BJ (cell line): Measurements from ENCODE around the gene ORM2. TPM values are rescaled to one million over a fixed set of nuclear protein-coding genes. Genes with fewer than 3 reads are reported as not detected.

Source experiments
- CTCF ChIA-PET: fragments of 350-600 bp; formaldehyde crosslinking; extraction: SDS; loops from one replicate; lab custom pipeline; 2021; ENCODE audit warnings: antibody characterized with exemption, inconsistent platforms; lab: Yijun Ruan, JAX
- POLR2A ChIA-PET: fragments of 300-600 bp; sonication (Branson Sonifier 250); formaldehyde crosslinking; extraction: SDS; loops from one replicate; lab custom pipeline; 2021; ENCODE audit warnings: antibody characterized with exemption; lab: Charles Lee
- DNase-seq: peaks from one replicate; pipeline ENCODE4 v3.0.0-alpha.2; 2011; ENCODE audit warnings: low read depth
- H3K27me3 ChIP-seq: 2 replicates; pipeline ENCODE4 v1.6.0; 2011; ENCODE audit warnings: low read length; ENCODE audit not compliant: control insufficient read depth, insufficient read depth
- H3K36me3 ChIP-seq: 2 replicates; pipeline ENCODE4 v1.5.1; 2011; ENCODE audit warnings: low read length; ENCODE audit not compliant: control insufficient read depth, insufficient read depth
- H3K4me3 ChIP-seq: 2 replicates; pipeline ENCODE4 v1.5.1; 2011; ENCODE audit warnings: low read depth, mild to moderate bottlenecking, control low read depth, low read length
- polyA plus RNA-seq: library from polyadenylated mRNA; depleted of rRNA; stranded (reverse); fragments of >200 nt; gene quantifications from 2 replicates; pipeline ENCODE4 v1.2.3, GENCODE V29; 2011
- TF ChIP-seq, protein P1 (sequence below): IDR thresholded peaks from 2 replicates; pipeline ENCODE4 v1.5.1; 2011; ENCODE audit warnings: low read depth, mild to moderate bottlenecking, control low read depth, inconsistent platforms, low read length, moderate library complexity; ENCODE audit not compliant: insufficient read depth

Gene ORM2
- polyA plus RNA-seq, 1 experiment: not detected

DNA sequence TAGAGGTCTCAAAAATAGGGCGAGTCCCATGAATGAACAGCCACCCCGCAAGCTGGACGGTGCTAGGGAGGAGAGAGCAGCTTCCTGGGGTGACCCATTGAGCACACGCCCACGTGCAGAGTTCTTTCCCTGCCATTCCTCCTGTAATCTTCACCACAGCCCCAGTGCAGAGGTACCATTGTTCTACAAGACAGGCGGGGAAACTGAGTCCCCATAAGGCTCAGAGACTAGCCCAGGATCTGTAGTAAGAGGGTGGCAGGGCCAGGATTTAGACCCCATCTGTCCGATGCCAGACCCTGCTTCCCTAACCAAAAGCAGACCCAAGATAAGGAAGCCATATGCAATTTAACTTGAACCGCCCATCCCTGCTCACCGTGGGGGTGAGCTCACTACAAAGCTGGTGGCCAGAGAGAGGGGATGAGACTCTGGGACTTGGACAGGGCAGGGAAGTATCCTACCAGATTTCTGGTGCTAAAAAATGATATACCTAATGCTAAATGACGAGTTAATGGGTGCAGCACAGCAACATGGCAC, 43.5 kb upstream of the ORM2 start:
- no peaks in the 10 kb centered on the region for H3K27me3 ChIP-seq
- ChIA-PET CTCF (interaction anchor here (0.7 to 7.3 kb wide), 11 partner anchors 9 to 204 kb away, joined by 3 to 47 read pairs (median 3); partner anchors contain the start of gene COL27A1), POLR2A (no interaction called here)
- TF ChIP-seq, protein P1, sequence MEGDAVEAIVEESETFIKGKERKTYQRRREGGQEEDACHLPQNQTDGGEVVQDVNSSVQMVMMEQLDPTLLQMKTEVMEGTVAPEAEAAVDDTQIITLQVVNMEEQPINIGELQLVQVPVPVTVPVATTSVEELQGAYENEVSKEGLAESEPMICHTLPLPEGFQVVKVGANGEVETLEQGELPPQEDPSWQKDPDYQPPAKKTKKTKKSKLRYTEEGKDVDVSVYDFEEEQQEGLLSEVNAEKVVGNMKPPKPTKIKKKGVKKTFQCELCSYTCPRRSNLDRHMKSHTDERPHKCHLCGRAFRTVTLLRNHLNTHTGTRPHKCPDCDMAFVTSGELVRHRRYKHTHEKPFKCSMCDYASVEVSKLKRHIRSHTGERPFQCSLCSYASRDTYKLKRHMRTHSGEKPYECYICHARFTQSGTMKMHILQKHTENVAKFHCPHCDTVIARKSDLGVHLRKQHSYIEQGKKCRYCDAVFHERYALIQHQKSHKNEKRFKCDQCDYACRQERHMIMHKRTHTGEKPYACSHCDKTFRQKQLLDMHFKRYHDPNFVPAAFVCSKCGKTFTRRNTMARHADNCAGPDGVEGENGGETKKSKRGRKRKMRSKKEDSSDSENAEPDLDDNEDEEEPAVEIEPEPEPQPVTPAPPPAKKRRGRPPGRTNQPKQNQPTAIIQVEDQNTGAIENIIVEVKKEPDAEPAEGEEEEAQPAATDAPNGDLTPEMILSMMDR: no peak
- DNase-seq: no peak
- no peak overlapping the region for H3K4me3 ChIP-seq
- H3K36me3 ChIP-seq: peaks cover 11% of the 10 kb centered on the region

DNA sequence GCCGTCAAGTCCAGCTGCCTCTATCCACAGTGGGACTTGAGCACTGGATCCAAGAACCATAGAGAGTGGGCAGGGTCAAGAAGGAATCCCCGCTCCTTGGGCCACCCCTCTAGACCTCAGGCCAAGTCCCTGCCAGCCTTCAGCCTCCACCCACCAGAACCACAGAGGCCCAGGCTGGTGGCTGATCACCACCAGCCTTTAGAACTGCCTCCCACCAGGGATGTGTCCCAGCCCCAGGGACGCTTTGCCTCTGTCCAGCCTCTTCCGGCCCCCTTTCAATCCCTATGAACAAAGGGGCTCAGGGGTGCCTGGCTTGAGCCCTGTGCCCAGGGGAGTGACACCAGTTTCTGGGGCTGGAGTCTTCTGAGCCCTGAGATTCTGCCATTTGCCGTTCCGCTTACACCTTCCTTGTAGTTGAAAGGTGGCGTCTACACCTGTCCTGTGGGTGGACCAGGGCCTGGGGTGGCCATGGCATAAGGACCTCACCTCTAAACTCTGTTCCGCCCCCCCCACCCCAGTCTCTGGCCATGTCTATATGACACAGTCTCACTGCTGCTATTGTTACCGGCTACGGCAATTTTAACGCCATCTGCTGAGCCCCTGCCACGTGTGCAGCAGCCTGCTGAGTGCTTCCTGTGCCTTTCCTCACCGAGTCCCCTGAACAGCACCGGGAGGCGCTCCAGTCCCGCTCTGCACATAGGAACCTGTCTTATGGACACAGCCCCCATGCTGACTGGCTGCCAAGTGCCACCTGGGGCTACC, 42.5 kb upstream of the ORM2 start:
- no peaks in the 10 kb centered on the region for H3K27me3 ChIP-seq
- CTCF ChIA-PET: interaction anchor here (0.7 to 7.3 kb wide), 6 partner anchors 28 to 205 kb away, joined by 3 to 47 read pairs (median 18); partner anchors contain the start of gene COL27A1
- no peak for DNase-seq
- H3K36me3 ChIP-seq: peaks cover 13% of the 10 kb centered on the region
- TF ChIP-seq, protein P1: no peak
- POLR2A ChIA-PET: interaction anchor here (0.6 kb wide), 1 partner anchor 666 kb away, joined by 3 read pairs; no protein-coding TSS in a partner anchor
- no peak overlapping the region for H3K4me3 ChIP-seq

DNA sequence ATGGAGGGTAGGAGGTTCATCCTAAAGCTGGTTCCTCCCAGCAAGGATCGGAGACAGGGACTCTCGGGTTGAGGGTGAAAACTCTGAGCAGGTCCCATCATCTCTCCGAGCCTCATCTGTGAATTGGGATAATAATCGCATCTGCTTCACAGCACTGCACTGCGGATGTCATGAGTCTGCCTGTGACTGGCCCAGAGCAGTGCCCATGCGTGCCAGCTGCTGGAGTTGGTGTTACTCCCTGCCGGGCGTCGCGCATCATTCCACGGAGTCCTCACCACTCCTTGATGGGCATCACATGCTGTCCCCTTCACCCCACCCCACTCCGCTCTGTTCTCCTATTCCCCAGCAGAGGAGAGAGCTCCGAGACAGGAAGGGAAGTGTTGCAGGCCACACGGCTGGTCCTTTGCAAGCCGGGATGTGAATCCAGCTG, 41.9 kb upstream of the ORM2 start:
- peaks cover 14% of the 10 kb centered on the region for H3K36me3 ChIP-seq
- DNase-seq: no peak
- ChIA-PET POLR2A (interaction anchor here (0.6 kb wide), 1 partner anchor 667 kb away, joined by 3 read pairs; no protein-coding TSS in a partner anchor), CTCF (interaction anchor here (0.9 to 7.3 kb wide), 4 partner anchors 131 to 205 kb away, joined by 3 to 47 read pairs (median 19); partner anchors contain the start of gene COL27A1)
- TF ChIP-seq, protein P1: no peak
- H3K27me3 ChIP-seq: no peaks in the 10 kb centered on the region
- no peak overlapping the region for H3K4me3 ChIP-seq

DNA sequence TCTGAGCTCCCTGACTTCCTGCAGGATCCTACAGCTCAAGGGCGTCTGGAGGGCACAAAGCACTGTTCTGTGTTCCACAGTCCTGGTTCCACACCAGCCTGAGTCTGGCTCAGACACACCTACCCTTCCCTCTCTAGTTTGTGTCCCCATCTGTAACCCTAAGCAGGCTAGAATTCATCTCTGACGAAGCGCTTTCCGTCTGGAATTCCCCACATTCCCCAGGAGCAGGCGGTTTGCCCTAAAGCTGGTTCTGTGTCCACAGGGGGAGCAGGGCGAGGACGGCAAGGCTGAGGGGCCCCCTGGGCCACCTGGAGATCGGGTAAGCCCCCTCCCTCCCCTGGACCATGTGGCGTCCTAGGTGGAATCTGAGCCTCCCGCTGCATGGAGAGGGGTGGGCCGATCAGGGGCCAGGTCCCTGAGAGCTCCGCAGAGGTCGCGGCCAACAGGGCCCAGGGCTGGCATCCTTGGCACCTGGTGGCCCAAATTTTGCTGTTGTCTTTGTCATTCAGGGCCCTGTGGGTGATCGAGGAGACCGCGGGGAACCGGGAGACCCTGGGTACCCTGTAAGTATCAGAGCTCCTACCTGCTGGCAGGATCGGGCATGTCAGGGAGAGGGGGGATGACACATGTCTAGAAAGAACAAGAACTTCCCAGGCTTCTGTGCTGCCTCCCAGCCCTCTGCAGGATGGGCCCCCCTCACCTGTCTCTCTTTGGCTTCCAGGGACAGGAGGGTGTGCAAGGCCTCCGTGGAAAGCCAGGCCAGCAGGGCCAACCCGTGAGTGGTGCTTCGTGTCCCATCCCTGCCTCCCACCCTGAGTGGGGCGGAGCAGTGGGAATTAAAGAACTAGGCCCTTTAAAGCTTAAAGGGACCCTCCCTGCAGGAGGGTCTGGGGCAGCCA, 41.2 kb upstream of the ORM2 start:
- ChIA-PET POLR2A (interaction anchor here (0.6 kb wide), 1 partner anchor 668 kb away, joined by 3 read pairs; no protein-coding TSS in a partner anchor), CTCF (interaction anchor here (0.6 to 7.3 kb wide), 5 partner anchors 23 to 206 kb away, joined by 3 to 47 read pairs (median 8); partner anchors contain the start of gene COL27A1)
- DNase-seq: no peak
- Histone ChIP-seq H3K36me3 (peaks cover 14% of the 10 kb centered on the region), H3K4me3 (no peak overlapping the region), H3K27me3 (no peaks in the 10 kb centered on the region)
- TF ChIP-seq, protein P1: peak; percentile 16; the same call in 1 of the 2 replicates
